Endodermal cell (in vitro differentiated cells): Measurements from ENCODE around the gene PIBF1. TPM values are rescaled to one million over a fixed set of nuclear protein-coding genes. Genes with fewer than 3 reads are reported as not detected.

Source experiments
- DNase-seq: peaks from one replicate; pipeline ENCODE4 v3.0.0-alpha.2; 2017
- H3K27ac ChIP-seq: 2 replicates; pipeline ENCODE4 v1.5.1; 2013; ENCODE audit warnings: mild to moderate bottlenecking, low read depth, low read length, moderate library complexity
- H3K27me3 ChIP-seq: 2 replicates; pipeline ENCODE4 v1.6.1; 2013; ENCODE audit warnings: mild to moderate bottlenecking, low read length, moderate library complexity; ENCODE audit not compliant: insufficient read depth, control insufficient read depth, poor library complexity, severe bottlenecking
- H3K36me3 ChIP-seq: 2 replicates; pipeline ENCODE4 v1.7.0; 2013; ENCODE audit warnings: mild to moderate bottlenecking, low read length, moderate library complexity; ENCODE audit not compliant: control insufficient read depth, insufficient read depth
- H3K4me1 ChIP-seq: one replicate; pipeline ENCODE4 v1.7.0; 2013; ENCODE audit warnings: low read length; ENCODE audit not compliant: control insufficient read depth, insufficient read depth
- H3K4me3 ChIP-seq: 2 replicates; pipeline ENCODE4 v1.5.1; 2013; ENCODE audit warnings: mild to moderate bottlenecking, low read length, moderate library complexity
- H3K9ac ChIP-seq: 2 replicates; pipeline ENCODE4 v1.6.1; 2013; ENCODE audit warnings: mild to moderate bottlenecking, low read length, moderate library complexity; ENCODE audit not compliant: poor library complexity, severe bottlenecking; ENCODE audit errors: extremely low read depth
- H3K9me3 ChIP-seq: 2 replicates; pipeline ENCODE4 v1.6.1; 2013; ENCODE audit warnings: mild to moderate bottlenecking, low read length, moderate library complexity; ENCODE audit not compliant: control insufficient read depth
- H3K27ac Mint-ChIP-seq: 2 replicates; pipeline ENCODE4 v1.8.0; 2020; ENCODE audit warnings: mixed read lengths
- H3K27me3 Mint-ChIP-seq: 2 replicates; pipeline ENCODE4 v1.8.0; 2021; ENCODE audit warnings: mild to moderate bottlenecking, mixed read lengths; ENCODE audit not compliant: insufficient read depth
- H3K36me3 Mint-ChIP-seq: 2 replicates; pipeline ENCODE4 v1.8.0; 2020; ENCODE audit warnings: low read depth, mixed read lengths
- H3K4me1 Mint-ChIP-seq: 2 replicates; pipeline ENCODE4 v1.8.0; 2020; ENCODE audit warnings: mixed read lengths
- H3K4me3 Mint-ChIP-seq: 2 replicates; pipeline ENCODE4 v1.8.0; 2020; ENCODE audit warnings: mild to moderate bottlenecking, moderate library complexity, mixed read lengths
- H3K9me3 Mint-ChIP-seq: 2 replicates; pipeline ENCODE4 v1.8.0; 2020; ENCODE audit warnings: mild to moderate bottlenecking, mixed read lengths
- whole genome bisulfite sequencing, 2 experiments: methylation state at CpG; one replicate each; pipeline versions ENCODE4 v1.1.5 to v1.1.7; 2013; ENCODE audit warnings: missing lambda C conversion rate in 2 of 2, mixed read lengths in 1 of 2; ENCODE audit not compliant: insufficient coverage in 1 of 2, insufficient read length in 1 of 2; 5-methylcytosine and 5-hydroxymethylcytosine counted together
- total RNA-seq, 2 donors: library from RNA; stranded (reverse); fragmentation: NEBNext Ultra II Directional in 1 of 2; extraction: Animal tissue kit (Norgen Biotek cat#: 25700) in 1 of 2; gene quantifications; 2 replicates in 1 of 2; 3 replicates in 1 of 2; pipeline ENCODE4 v1.2.1, GENCODE V29; 2021
- TF ChIP-seq, protein P1 (sequence below): fragments of 200-600 bp; sonication (generic); conservative IDR thresholded peaks from 2 replicates; pipeline ENCODE4 v1.5.0; 2021; ENCODE audit warnings: antibody characterized with exemption, mild to moderate bottlenecking

PIBF1 gene
- total RNA-seq, 2 donors from 2014 or later = 25.6 to 35.2 TPM

DNA sequence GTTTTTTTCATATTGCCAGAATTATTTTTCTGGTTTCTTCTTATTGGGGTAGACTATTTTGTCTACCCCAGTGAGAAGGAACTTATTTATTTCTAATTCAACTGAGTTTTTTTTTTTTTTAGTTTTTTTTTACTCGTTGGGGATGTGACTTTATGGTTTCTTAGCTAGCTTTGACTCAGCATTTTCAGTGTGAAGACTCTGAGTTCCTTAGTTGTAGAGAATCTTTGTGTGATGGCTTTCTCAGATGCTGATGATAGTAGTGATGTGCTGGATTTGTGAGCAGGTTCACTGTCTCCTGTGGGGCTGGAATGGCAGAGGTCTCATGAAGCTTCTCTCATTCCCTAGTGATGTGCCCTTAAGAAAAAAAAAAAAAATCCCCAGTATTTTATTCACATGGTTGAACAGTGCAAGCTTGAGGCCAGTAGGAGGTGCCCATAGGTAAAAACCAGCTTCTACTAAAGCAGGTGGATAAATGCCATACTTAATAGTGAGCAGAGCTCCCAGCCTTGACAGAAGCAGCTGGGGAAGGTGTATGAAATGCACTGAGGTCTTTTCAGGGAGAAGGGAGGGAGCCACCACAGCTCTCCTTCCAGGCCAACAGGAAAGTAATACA is 170.7 kb downstream of the PIBF1 start:
- peaks cover 22% of the 10 kb centered on the region for H3K36me3 Mint-ChIP-seq
- peaks cover 11% of the 10 kb centered on the region for H3K9me3 Mint-ChIP-seq
- H3K27ac Mint-ChIP-seq = no peak overlapping the region
- WGBS, 2 experiments = 100% methylated on average over 1 of the region's 1 CpG; no CpG with 5 or more reads in 1 of the 2 experiments
- no peak overlapping the region for H3K4me3 Mint-ChIP-seq
- TF ChIP-seq, protein P1, sequence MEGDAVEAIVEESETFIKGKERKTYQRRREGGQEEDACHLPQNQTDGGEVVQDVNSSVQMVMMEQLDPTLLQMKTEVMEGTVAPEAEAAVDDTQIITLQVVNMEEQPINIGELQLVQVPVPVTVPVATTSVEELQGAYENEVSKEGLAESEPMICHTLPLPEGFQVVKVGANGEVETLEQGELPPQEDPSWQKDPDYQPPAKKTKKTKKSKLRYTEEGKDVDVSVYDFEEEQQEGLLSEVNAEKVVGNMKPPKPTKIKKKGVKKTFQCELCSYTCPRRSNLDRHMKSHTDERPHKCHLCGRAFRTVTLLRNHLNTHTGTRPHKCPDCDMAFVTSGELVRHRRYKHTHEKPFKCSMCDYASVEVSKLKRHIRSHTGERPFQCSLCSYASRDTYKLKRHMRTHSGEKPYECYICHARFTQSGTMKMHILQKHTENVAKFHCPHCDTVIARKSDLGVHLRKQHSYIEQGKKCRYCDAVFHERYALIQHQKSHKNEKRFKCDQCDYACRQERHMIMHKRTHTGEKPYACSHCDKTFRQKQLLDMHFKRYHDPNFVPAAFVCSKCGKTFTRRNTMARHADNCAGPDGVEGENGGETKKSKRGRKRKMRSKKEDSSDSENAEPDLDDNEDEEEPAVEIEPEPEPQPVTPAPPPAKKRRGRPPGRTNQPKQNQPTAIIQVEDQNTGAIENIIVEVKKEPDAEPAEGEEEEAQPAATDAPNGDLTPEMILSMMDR = peak; percentile 65
- no peaks in the 10 kb centered on the region for H3K27me3 Mint-ChIP-seq
- Histone ChIP-seq H3K4me1 (no peaks in the 10 kb centered on the region), H3K27ac (no peak overlapping the region), H3K9ac (no peak overlapping the region), H3K4me3 (no peak overlapping the region), H3K9me3 (peaks cover 14% of the 10 kb centered on the region), H3K36me3 (peaks cover 18% of the 10 kb centered on the region), H3K27me3 (no peaks in the 10 kb centered on the region)
- no peaks in the 10 kb centered on the region for H3K4me1 Mint-ChIP-seq
- peak; percentile 52 for DNase-seq

DNA sequence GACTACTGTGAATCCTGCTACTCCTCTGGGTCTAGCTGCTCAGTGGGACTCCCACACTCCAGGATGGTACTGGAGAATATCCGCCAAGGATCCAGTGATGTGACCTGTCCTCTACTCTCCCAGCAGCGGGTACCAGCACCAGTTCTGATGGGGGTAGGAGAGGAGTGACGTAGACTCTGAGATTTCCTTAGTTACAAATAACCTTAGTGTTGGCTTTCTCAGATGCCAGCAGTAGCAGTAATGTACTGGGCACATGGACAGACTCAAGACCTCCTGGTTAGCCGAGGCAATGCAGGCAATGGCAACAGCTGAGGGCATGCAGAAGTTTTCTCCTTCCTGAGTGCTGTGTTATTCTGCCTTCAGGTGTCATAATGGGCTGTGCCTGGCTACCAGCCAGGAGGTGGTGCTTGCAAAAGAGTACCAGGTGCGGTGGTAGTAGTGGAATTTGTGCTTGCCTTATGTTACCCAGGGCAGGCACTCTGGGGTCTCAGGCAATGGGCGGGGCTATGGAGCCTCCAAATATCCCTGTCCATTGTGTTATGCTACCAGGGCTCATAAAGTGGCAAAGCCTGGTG is 171.5 kb downstream of the PIBF1 start:
- Histone ChIP-seq H3K27ac (no peak overlapping the region), H3K4me3 (no peak overlapping the region), H3K4me1 (no peaks in the 10 kb centered on the region), H3K9me3 (peaks cover 12% of the 10 kb centered on the region), H3K36me3 (peaks cover 15% of the 10 kb centered on the region), H3K9ac (no peak overlapping the region), H3K27me3 (no peaks in the 10 kb centered on the region)
- H3K4me3 Mint-ChIP-seq = no peak overlapping the region
- no peaks in the 10 kb centered on the region for H3K27me3 Mint-ChIP-seq
- H3K27ac Mint-ChIP-seq = no peak overlapping the region
- no peaks in the 10 kb centered on the region for H3K4me1 Mint-ChIP-seq
- no peak for DNase-seq
- H3K9me3 Mint-ChIP-seq = peaks cover 7% of the 10 kb centered on the region
- peaks cover 17% of the 10 kb centered on the region for H3K36me3 Mint-ChIP-seq
- TF ChIP-seq, protein P1 = no peak
- WGBS, 2 experiments = 92 to 96% methylated on average over 4 to 6 of the region's 6 CpGs

DNA sequence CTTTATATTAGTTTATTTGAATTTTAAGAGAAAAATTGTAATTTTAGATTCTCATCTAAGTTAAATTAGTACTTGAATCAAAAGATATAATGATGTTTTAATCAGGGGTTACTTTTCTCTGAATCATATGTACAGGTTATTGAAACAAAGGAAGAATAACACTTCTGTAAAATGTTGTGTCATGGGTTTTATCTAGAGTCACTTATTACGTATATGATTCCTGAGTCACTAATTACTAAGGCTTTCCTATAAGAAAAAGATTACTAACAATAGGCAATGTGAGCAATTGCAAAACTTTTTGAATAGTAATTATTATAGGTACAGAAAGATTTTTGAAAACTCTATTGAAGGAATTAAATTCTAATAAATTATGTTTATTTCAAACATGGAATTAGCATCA is 177.7 kb downstream of the PIBF1 start:
- Histone ChIP-seq H3K27ac (no peak overlapping the region), H3K36me3 (peaks cover 12% of the 10 kb centered on the region), H3K27me3 (no peaks in the 10 kb centered on the region), H3K9ac (no peak overlapping the region), H3K4me1 (no peaks in the 10 kb centered on the region), H3K4me3 (no peak overlapping the region), H3K9me3 (peaks cover 9% of the 10 kb centered on the region)
- Mint-ChIP-seq H3K9me3 (peaks cover 7% of the 10 kb centered on the region), H3K4me3 (no peak overlapping the region), H3K27me3 (no peaks in the 10 kb centered on the region), H3K36me3 (peaks cover 14% of the 10 kb centered on the region), H3K4me1 (peaks cover 3% of the 10 kb centered on the region), H3K27ac (no peak overlapping the region)
- DNase-seq = no peak
- 100% methylated on average over 1 of the region's 1 CpG for WGBS, 2 experiments
- TF ChIP-seq, protein P1 = no peak
